Articular chondrocyte of knee joint (primary cell): ENCODE results near the gene ANKRD55. TPM values are rescaled to one million over a fixed set of nuclear protein-coding genes. Genes with fewer than 3 reads are reported as not detected.

ENCODE experiments used
- small RNA-seq: library from RNA; depleted of rRNA; stranded (forward); fragments of <200 nt; gene quantifications from one replicate; pipeline ENCODE3, GENCODE V24; 2012
- total RNA-seq: library from RNA; depleted of rRNA; stranded (reverse); fragments of >200 nt; gene quantifications from 2 replicates; pipeline ENCODE4 v1.2.3, GENCODE V29; 2012

Gene ANKRD55
- total RNA-seq = 0.13 TPM in 1 of 2 replicates, not detected in the other

DNA sequence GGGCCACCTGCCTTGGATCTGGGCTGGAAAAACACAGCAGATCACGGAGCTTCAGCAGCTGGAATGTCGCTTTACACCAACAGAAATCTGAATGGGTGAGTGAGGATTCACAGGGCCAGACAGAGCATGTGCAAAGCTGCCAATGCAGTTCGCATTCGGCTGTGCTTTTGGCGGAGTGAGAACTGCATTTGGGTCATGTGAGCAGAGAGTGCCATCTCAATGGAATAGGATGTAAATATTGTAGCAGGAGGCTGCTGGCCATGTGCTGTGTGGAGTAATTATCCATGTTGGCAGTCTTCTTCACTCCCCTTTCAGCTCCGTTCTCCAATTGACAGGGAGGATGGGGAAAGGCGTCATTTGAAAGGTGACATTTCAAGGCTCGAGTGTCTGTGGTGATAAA is at the start of gene ANKRD55:
ANKRD55 (minus strand) TSS at position 101 of the 400 bp plus-strand sequence. CDS start 417 bp downstream, outside the sequence.

Small RNA genes within 50 kb of the gene (small RNA-seq; reads per million reads assigned to genes)
- gene RNA5SP184 (not detected), gene RNA5SP185 (not detected), gene RNU6-299P (not detected)

Other genes starting within 250 kb of the ANKRD55 start
- 873 and 888 TPM in 2 replicates for gene IL6ST, start 238.4 kb downstream of the ANKRD55 start, total RNA-seq